GM18868 (cell line): ENCODE results near the gene CREB5.

Experiments used
- ATAC-seq: cut with Tn5 transposase; IDR thresholded peaks from one replicate; pipeline ENCODE4 v1.9.1; 2021; ENCODE audit warnings: mild to moderate bottlenecking, moderate library complexity; ENCODE audit not compliant: unreplicated experiment

The CREB5 gene

DNA sequence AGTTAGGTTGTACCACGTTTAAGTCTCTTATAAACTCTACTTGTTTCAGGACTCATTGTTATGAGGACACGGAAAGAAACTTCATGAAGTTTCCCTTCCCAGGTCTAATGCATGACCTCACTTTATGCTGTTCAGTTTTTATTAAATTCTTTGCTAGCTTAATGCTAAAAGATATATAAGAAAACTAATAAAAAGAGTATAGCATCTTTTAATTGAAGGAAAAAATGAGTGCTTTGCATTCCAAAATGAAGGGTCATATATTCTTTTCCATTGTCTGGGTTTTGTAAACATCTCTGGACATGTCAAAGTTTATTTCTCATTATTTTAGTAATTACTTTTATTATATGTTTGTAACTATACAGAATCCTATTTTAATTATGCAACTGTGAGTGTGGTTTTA, 255.8 kb downstream of the CREB5 start:
- ATAC-seq = no peak

DNA sequence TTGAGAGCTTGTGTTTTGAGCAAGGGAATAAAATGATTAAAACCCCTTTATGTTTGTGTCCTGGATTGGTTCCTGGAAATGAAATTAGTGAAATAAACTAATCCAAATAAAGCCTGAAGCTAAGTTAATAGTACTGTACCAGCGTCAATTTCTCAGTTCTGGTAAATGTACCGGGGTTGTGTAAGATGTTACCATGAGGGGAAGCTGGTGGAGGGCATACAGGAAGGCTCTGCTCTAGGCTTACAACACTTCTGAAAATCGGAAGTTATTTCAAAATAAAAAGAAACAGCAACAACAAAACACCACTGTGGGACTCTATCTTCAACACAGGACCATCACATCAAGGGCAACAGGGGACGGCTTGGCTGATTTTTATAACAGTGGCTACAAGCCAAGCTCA, 257.0 kb downstream of the CREB5 start:
- ATAC-seq = no peak

DNA sequence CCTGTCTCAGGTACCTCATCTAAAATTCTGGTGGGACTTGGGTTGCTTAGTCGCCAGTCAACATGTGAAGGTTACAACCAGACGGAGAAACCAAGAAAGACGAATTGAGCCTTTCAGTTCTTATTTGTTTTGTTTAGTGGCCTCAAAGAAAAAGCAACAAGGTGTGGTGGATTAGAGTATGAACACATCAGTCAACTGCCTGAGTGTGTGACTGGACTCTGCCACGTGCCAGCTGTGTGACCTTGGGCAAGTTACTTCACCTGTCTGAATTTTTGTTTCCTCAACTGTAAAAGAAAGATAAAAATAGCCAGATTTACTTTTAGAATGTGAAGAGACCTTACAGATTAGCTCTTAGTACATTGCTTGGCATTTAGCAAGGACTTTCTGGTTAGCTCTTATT, 259.2 kb downstream of the CREB5 start:
- ATAC-seq = no peak

DNA sequence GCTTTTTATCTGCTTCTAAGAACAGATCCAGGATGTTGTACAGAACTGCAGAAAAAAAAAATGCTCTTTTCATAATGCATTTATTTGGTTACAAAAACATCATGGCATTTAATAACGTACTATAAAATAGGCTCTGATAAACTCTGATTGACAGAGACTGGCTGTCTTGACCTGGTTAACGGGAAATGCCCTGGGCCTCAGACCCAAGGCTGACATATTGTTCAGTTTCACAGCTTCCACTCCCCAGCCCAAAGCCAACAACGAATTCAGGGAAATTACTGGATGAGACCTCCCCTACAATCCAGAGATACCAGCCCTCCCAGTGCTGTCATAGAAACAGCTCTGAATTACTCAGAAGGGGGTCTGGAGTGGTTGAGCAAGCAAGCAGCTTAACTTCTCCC, 260.1 kb downstream of the CREB5 start:
- ATAC-seq = no peak

DNA sequence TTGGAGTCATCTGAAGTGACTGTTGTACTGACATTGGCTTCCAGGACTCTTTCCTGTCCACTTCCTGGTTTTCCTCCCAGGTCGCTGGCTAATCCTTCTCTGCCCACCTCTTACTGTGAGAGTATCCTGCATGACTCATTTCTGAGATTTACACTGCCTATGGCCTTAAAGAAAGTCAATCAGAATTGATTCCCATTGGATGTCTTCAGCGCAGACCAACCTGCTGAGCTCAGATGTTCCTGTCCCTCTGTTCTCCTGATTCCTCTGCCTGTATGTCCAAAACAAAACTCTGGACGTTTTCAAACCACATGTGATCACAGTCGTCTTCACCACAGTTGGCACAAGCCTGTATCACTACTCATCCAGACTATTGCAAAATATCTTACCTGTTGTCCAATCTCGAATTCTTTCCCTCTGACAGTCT, 262.1 kb downstream of the CREB5 start:
- no peak for ATAC-seq

DNA sequence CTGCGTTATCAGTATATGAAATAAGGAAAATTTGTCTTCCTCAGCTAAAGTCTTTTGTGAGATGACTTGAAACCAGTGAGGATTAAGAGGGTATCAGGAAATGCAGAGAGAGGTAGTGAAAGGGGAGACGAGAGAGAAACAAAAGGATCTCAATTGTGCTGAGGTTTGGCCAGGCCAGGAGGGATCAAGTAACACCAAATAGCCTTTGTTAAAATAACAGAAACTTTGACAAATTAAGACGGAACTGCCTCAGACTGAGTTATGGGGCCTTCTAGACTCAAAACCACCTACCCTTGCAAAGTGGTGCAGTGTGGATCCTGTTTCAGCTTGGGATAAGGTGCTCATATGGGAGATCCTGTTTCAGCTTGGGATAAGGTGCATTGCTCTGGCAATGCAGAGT, 263.1 kb downstream of the CREB5 start:
- ATAC-seq = no peak

DNA sequence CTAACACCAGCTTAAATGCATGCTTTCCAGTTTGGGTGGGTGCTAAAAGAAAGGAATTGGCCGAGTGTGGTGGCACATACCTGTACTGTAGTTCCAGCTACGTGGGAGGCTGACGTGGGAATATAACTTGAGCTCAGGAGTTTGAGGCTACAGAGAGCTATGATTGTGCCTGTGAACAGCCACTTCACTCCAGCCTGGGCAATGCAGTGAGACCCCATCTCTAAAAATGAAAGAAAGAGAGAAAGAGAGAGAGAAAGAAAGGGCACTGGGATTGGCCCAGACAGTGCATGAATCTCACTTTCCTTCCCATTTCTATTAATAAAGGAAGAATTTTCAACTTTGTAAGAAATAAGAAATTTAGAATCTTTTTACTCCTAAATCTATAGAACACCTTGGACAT, 265.4 kb downstream of the CREB5 start:
- no peak for ATAC-seq

DNA sequence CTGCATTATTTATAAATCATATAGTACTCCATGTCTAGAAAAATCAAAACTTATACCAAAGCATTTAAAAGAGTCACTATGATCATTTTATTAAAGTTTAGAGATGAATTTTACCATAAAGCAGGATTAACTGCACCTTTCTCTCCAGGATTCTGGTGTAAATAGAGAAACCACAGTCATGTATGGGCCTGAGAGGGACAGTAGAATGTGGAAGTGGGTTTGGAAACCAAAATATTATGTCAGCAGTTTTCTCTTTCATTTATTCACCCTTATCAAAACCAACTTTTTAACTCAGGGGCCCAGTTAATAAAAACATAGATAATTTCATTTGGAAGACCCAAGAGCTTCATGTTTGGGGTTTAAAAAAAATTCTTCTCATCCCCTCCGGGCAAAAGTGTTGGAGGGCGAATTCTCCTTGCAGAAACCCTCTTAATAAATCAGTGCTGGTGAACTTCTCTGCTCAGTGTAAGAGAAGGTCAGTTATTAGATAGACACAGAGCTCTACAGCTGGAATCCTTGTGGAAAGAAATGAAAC, 266.2 kb downstream of the CREB5 start:
- ATAC-seq = no peak

DNA sequence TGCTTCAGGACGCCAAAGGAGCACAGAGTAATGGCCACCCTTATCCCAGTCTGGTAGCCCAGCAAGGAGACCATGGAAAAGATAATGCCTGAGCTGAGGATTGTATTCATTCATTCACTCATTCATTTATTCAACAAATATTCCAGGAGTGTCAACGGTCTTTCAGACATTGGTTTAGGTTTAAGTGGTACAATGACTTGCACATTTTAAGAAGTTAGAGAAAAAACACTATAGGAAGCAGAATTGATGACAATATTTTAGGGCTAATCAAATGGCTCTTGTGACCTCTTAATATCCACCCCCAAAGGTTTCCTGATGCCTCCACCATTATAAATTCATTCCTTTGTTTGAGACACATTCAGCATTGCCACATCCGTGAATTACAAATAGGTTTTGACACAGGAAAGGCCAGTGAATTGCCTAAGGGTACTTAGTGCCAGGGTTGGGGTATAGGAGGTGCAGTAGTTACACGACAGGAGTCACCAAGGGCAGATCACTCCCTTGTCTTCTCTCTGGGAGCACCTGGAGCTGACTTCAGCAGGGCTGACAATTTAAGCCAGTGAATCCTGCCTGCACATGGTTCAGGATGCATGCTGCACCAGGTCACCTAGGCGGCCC, 269.5 kb downstream of the CREB5 start:
- ATAC-seq = no peak

DNA sequence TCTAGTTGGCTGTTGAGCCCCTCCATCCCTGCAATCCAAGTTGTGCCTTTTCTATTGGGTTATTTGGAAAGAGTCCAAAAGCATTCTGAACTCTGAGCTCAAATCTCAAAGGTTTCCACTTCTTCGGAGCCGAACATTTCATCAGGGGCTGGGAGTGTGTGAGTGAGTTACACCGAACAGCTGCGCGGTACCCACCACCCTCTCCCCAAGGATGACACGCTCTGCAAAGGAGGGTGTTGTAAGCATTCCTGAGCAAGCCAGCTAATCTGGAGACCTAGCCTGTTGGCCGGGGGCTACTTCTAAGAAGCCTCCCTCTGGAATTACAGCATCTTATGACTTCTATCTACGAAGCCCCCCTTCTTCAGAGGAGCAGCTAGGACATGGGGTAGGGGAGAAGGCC, 270.5 kb downstream of the CREB5 start:
- no peak for ATAC-seq

DNA sequence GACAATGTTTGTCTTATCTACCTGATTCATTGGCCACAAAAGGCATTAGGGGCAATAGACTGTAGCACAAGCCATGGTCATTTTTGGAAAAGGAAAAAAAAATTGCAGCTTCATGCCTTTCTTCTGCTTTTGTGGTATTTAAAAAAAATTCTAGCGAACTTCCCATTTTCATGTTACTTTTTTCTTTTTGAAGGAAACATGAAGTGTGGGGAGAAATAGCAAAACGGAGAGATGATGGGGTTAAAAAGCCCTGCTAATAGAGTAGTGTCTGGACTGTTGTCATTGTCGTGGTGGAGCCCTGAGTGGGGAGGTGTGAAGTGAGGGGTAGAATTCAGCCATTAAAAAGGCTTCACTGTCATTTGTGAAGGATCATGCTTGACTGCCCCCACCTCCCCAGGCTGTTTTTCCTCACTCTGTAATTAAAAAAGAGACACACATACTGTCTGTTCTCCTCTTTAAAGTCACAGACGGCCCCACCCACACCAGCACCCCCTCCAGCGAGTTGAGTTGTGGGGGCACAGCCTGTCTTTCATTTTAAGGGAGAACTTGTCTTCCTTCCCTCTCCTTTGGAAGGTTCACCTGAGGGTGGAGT, 272.4 kb downstream of the CREB5 start:
- no peak for ATAC-seq

DNA sequence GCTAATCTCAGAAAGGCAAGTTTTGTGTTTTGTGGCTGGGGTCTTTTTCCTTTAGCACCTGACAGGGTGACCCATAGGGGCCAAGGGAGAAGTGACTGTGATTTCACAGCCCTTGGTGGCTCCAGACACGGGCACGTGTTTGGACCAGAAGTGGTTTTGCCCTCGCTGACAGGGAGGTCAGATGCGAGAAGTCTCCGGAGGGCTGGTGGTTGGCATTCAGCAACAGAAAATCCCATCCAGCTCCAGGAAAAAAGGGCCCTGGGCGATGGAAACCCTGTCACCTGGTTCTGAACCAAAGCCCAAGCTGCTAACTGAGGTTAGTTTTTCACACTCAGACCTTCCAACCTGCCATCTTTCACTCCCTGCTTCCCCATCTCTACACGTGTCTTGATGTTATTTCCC, 272.9 kb downstream of the CREB5 start:
- ATAC-seq = peak; percentile 12

DNA sequence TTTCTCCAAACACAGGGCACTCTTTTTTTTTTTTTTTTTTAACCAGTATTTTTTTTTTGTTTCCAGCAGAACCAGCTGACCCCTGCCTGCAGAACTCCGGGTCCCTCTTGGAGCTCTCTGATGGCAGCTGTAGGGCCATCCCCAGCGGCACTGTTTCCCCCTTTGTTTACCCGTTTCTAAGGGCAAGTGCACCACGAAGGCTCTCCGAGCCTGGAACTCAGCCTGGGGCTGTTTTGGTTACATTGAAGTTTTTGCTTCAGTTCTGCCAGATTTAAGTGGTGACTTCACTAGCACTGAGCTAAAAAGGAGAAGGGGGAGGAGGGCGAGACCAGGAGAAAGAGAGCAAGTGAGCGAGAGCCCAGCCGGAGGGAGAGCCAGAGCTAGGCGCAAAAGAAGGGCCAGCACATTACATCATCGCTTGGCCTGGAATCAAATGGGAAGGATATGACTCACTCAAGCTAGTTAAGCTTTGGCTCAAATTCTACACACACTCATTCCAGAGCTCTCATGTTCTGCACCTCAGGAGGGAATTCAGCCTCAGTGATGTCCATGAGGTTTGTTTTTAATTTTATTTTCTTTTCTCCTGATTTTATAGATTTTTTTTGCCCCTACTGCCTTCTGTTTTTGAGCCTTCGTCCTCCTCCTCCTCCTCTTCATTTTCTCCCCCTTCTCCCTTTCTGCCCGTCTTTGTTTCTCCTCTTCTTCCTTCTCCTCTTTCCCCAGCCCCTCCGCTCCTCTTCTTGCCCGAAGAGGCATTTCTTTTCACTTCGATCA, 273.5 kb downstream of the CREB5 start:
- peak; percentile 79 for ATAC-seq

DNA sequence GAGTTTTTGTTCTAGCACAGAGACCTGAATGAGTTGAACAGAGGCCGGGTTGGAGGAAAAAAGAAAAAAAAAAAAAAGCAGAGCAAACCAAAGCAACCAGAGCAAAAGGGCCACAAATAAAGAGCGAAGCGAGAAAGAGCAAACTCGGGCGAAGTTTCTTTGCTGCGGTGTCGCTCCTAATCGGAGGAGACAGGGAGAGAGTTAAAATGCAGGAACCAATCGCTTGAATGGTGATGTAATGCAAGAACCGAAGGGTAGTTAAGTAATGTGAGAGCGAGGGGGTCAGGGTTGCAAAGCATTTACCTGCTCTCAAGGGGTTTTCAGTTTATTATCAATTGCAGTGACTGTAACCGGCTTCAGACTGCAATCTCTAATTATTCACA, 274.1 kb downstream of the CREB5 start:
- ATAC-seq = no peak

DNA sequence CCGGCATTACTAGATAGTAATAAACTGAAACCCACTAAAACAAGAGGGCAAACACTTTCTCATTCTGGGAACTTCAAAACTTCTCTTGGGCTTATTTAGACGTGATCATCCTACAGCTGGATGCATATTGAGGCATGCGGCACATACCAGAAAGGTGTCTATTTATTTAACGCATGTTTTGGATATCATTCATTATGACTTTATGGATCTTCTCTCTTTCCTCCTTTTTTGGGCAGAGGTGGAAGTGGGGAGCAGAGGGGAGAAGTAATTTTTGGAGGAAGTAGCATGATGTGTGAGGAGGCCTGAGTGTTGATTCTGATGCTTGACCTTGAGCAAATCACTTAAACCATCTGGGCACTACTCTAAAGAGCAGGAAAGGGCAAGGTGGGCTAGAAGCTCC, 275.2 kb downstream of the CREB5 start:
- ATAC-seq = no peak

DNA sequence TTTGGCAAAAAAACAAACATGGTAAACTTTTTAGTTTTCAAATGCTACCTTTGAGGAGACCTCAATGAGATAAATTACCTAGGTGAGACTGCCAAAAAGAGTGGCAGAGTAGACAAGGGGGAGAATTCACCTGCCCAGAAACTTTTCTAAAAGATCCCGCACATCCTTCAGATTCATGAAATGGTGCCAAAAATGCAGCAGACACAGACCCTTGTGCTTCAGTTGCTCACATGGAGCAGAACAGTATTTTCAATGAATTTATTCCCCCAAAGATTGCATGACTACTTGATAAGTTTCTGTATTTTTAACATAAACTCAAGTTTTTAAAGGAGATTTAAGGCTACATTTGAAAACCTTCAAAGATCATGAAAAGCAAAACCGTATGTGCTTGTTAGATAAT, 275.9 kb downstream of the CREB5 start:
- no peak for ATAC-seq

DNA sequence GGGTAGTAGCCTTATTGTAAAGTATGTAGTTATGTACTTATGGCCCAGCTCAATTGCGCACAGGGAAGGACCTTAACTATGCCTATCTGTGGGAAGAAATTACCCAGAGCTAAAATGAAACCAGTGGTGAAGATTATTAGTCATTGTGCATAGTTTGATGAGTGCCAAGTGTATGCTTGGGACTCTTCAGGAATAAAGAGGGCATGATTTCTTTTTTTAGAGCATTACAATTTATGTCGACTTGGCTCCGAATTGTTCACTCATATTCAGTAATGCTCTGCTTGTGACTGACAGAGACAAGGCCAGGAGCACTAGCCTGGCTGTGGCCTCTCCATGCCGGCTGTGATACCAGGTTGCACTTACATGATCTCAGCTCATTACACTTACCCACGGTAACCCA, 276.3 kb downstream of the CREB5 start:
- ATAC-seq = no peak

DNA sequence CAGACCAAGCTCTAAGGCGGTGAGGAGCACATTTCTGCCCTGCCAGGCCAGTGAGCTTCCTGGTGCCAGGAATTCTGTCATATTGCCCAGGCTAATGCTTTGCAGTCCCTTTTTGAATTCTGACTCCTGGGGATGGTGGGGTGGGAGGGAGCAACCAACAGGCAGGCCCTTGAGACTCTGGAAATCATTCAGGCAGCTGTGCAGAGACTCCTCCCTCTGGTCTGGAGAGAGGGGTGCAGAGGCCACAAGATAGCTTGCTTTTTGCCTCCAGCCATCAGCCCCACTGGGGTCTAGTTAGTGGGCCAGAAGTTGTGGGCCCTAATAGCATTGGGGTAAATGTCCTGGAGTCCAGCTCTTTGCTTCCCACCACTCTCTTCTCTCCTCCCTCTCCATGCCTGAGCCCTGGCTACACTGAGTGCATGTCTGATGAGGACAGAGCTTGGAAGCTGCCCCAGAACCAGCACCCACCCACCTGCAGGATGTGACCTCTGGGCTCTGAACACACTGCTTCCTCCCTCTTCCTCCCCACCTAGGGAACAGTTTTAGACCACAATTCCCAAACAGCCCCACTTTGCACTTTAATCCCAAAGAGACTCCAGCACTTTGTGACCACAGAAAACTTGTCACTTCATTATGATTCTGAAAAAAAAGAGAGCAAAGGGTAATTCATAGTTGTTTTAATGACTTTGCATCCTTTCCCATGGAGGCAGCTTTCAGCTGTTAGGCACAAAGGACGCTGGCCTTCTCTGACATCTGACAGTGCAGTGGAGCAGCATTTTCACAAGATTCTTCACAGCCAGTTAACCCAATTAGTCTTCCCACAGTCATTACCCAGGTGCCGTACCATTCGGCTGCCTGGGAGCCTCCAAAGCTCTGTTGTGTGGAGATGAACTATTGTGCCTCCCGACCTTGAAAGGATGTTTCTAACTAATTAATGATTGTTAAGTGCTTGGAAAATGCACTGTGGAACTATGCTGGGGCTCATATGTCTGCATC, 283.3 kb downstream of the CREB5 start:
- ATAC-seq = no peak

DNA sequence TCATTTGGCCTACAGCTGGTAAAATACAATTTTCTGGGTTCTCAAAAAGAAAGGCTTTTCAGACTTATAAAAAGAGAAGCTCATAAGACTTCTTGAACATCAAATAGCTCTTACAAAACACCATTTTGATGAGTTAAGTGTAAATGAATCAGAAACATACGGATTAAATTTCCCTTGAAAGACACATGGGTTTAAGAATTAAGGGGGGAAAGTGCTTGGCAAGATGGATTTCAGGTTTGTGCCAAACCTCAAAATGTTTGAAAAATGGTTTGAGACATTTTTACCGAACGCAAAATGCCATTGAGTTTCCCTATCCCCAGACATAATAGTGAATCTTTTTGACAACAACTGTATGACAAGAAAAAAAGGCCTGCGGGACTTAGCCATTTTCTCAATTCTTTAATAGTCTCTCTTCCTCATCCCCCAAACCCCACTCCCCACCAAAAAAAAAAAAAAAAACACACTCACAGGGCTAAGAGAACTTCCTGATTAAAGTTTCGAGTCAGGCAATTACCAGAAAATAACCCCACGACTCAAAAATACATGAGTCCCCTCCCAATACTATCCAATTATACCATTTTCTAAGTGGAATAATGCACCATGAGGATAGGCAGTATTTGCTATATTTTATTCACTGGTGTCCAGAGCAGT, 285.7 kb downstream of the CREB5 start:
- no peak for ATAC-seq

DNA sequence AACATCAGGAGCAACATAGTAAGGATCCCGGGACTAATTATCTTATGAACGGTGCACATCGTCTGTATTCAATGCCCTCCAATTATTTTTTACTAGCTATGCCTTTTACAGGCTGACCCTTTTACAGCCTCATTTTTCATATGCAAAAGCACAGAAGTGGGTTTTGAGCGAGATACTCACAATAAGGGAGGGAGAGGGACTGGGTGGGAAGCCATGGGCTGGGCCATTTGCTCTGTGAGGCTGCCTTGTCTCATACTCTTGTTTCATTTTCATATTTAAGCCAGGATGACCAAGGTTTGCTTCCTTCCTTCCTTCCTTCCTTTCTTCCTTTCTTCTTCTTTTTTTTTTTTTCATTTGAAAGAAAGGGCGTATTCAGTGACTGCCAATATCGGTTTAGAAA, 286.5 kb downstream of the CREB5 start:
- no peak for ATAC-seq
